ENCODE measurements around the gene ARHGAP29. TPM values are rescaled to one million over a fixed set of nuclear protein-coding genes. Genes with fewer than 3 reads are reported as not detected.

ARHGAP29 gene
- total RNA-seq, 4 donors from 2014 or later = 18.4 to 40.2 (median 23.7) TPM

DNA sequence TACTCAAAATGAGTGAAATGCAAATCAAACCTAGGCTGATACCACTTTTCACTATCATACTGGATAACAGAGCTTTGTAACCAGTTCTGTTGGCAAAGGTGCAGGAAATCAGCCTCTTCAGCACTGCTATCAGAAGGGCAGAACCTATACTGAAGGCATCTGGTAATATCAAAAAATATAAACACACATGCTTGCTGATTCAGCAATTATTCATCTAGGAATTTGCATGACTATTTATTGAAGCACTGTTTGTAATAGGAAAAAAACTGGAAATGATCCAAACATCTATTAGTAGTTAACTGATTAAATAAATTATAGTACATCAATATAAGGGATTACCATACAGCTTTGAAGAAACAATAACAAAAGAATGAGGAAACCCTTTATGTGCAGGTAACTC is 21.4 kb downstream of the ARHGAP29 start:
- DNase-seq (ENCODE audit: extremely low spot score) = no peak
- no peak for TF ChIP-seq POLR2AphosphoS5 (IDR thresholded peaks at IDR 0.05)
- TF ChIP-seq, protein P1, sequence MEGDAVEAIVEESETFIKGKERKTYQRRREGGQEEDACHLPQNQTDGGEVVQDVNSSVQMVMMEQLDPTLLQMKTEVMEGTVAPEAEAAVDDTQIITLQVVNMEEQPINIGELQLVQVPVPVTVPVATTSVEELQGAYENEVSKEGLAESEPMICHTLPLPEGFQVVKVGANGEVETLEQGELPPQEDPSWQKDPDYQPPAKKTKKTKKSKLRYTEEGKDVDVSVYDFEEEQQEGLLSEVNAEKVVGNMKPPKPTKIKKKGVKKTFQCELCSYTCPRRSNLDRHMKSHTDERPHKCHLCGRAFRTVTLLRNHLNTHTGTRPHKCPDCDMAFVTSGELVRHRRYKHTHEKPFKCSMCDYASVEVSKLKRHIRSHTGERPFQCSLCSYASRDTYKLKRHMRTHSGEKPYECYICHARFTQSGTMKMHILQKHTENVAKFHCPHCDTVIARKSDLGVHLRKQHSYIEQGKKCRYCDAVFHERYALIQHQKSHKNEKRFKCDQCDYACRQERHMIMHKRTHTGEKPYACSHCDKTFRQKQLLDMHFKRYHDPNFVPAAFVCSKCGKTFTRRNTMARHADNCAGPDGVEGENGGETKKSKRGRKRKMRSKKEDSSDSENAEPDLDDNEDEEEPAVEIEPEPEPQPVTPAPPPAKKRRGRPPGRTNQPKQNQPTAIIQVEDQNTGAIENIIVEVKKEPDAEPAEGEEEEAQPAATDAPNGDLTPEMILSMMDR (IDR thresholded peaks at IDR 0.05) = no peak
- TF ChIP-seq POLR2A (IDR thresholded peaks at IDR 0.05; ENCODE audit: low read depth) = no peak
- no peak for TF ChIP-seq EP300 (IDR thresholded peaks at IDR 0.05)
- Histone ChIP-seq H3K9me3 (no peaks in the 10 kb centered on the region), H3K27ac (replicated peaks in 1 of 4) (no peak overlapping the region), H3K4me1 (peaks cover 0 to 7% (median 1%) of the 10 kb centered on the region in 4 donors), H3K36me3 (peaks cover 0 to 16% (median 0%) of the 10 kb centered on the region in 4 donors), H3K4me3 (no peak overlapping the region), H3K27me3 (no peaks in the 10 kb centered on the region)
- intact Hi-C loops (cut with DNase I) = no loop called here

DNA sequence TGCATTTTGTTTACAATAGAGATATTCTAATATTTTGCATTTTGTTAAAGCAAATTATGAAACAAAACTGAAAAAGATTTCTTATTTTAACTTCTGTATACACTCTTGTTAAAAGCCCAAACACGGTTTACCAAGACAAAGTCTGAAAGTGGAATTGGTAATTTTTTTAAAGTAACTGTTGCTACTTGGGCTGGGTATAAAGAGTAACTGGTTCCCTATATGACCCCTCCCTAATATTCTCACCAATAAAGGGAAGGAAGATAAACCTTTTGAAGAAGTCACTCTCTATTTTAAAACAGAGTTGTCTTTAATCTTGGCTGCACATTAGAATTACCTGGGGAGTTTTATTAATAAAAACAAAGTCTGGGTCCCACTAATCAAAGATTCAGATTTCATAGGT is 27.4 kb downstream of the ARHGAP29 start:
- intact Hi-C loops (cut with DNase I) = no loop called here
- Histone ChIP-seq H3K9me3 (no peaks in the 10 kb centered on the region), H3K27ac (replicated peaks in 1 of 4) (no peak overlapping the region), H3K36me3 (peaks cover 0 to 34% (median 6%) of the 10 kb centered on the region in 4 donors), H3K4me1 (no peaks in the 10 kb centered on the region), H3K4me3 (no peak overlapping the region), H3K27me3 (no peaks in the 10 kb centered on the region)
- TF ChIP-seq POLR2A (IDR thresholded peaks at IDR 0.05; ENCODE audit: low read depth) = no peak
- no peak for TF ChIP-seq POLR2AphosphoS5 (IDR thresholded peaks at IDR 0.05)
- TF ChIP-seq, protein P1 (IDR thresholded peaks at IDR 0.05) = no peak
- TF ChIP-seq EP300 (IDR thresholded peaks at IDR 0.05) = no peak
- DNase-seq (ENCODE audit: extremely low spot score) = no peak
- 96% methylated on average over 1 of the region's 1 CpG for WGBS

DNA sequence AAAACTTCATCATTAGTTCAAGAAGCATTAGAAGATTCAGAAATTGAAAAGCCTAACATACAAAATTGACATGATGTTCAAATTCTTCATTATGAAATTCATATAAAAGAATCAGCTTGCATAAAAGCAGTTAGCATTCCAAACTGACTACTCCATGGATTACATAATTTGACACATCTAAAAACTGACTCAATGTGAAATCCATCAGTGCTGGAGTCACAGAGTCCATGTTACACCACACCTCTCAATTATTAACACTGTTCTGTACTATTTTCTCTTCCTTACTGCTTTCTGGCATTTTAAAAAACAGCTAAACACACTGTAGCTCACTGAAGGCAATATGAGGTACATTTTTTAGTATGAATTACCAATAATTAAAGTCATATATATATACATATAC is 28.0 kb downstream of the ARHGAP29 start:
- no peaks in the 10 kb centered on the region for H3K4me1 ChIP-seq
- no peaks in the 10 kb centered on the region for H3K9me3 ChIP-seq
- TF ChIP-seq EP300 (IDR thresholded peaks at IDR 0.05) (no peak), POLR2AphosphoS5 (IDR thresholded peaks at IDR 0.05) (peak in 1 of 2 donors; percentile 30), POLR2A (IDR thresholded peaks at IDR 0.05; ENCODE audit: low read depth) (no peak)
- no peak for DNase-seq (ENCODE audit: extremely low spot score)
- no peaks in the 10 kb centered on the region for H3K27me3 ChIP-seq
- H3K4me3 ChIP-seq = no peak overlapping the region
- no peak overlapping the region for H3K27ac ChIP-seq (replicated peaks in 1 of 4)
- intact Hi-C loops (cut with DNase I) = no loop called here
- peaks cover 0 to 40% (median 9%) of the 10 kb centered on the region in 4 donors for H3K36me3 ChIP-seq

DNA sequence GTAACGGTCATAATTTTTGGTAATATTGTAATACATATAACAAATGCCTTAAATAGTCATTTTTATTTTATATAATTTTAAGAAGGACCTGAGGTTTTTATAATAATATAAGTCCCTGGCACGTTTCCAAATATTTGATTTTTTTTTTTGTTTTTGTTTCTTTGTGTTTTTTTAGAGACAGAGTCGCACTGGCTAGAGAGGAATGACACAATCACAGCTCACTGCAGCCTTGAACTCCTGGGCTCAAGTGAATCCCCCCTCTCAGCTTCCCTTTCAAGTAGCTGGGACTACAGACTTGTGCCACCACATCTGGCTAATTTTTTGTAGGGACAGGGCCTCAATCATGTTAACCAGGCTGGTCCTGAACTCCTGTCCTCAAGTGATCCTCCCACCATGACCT is 29.7 kb downstream of the ARHGAP29 start:
- H3K9me3 ChIP-seq = no peaks in the 10 kb centered on the region
- H3K27ac ChIP-seq (replicated peaks in 1 of 4) = no peak overlapping the region
- TF ChIP-seq EP300 (IDR thresholded peaks at IDR 0.05) (no peak), POLR2A (IDR thresholded peaks at IDR 0.05; ENCODE audit: low read depth) (no peak), POLR2AphosphoS5 (IDR thresholded peaks at IDR 0.05) (no peak)
- TF ChIP-seq, protein P1 (IDR thresholded peaks at IDR 0.05) = no peak
- DNase-seq (ENCODE audit: extremely low spot score) = no peak
- H3K4me1 ChIP-seq = no peaks in the 10 kb centered on the region
- no peak overlapping the region for H3K4me3 ChIP-seq
- 73% methylated on average over 3 of the region's 3 CpGs for WGBS
- intact Hi-C loops (cut with DNase I) = no loop called here
- no peaks in the 10 kb centered on the region for H3K27me3 ChIP-seq
- peaks cover 4 to 57% (median 21%) of the 10 kb centered on the region in 4 donors for H3K36me3 ChIP-seq

DNA sequence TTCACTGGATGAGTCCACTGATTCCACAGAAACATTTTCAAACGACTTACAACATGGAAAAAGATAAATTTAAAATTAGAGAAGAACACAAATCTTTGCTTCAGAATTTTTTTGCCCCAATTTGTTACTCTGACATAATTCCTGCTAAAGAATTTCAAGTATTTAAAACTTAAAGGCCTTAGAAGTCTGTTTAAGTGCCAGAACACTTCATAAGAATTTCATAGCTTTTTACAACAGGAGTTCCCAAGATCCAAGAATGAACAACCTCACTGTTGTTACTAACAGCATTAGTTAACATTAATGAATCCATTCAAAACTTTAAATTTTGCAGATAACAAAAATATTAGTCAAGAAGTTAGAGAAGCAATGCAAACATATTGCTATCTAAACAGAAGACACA is 31.7 kb downstream of the ARHGAP29 start:
- no peak for DNase-seq (ENCODE audit: extremely low spot score)
- Histone ChIP-seq H3K27ac (replicated peaks in 1 of 4) (no peak overlapping the region), H3K4me1 (no peaks in the 10 kb centered on the region), H3K36me3 (peaks cover 10 to 77% (median 30%) of the 10 kb centered on the region in 4 donors), H3K9me3 (no peaks in the 10 kb centered on the region), H3K27me3 (no peaks in the 10 kb centered on the region), H3K4me3 (no peak overlapping the region)
- intact Hi-C loops (cut with DNase I) = no loop called here
- 46% methylated on average over 1 of the region's 1 CpG for WGBS
- TF ChIP-seq EP300 (IDR thresholded peaks at IDR 0.05) (no peak), POLR2A (IDR thresholded peaks at IDR 0.05; ENCODE audit: low read depth) (no peak), POLR2AphosphoS5 (IDR thresholded peaks at IDR 0.05) (no peak)
- TF ChIP-seq, protein P1 (IDR thresholded peaks at IDR 0.05) = no peak
